ENCODE measurements around the gene TCERG1L.

Gene TCERG1L

GRCh38 chr10:131315344-131315743, 3.8 kb upstream of the TCERG1L start:
- no peak for DNase-seq (ENCODE audit: low read depth in 3 of 3)

DNA sequence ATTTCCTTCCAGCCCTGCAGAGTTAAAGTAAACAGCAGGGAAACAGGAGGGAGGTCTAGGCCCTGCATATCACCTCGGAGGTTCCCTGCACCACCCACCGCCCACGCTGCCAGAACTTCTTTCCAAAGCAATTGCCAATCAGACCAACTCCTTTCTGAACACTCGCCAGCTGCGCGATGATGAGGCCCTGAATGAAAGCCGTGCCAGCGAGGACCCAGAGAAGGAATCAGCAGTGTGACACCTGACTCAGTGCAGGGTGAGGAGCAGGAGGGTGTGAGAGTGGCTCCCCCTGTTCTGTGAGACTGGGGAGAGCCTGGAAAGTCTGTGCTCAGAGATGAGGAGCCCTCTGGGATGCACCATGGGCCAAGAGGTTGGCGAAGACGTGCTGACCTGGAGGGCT, 3.3 kb upstream of the TCERG1L start:
- no peak for DNase-seq (ENCODE audit: low read depth in 3 of 3)

- DNase-seq (ENCODE audit: low read depth in 3 of 3), result no peak
Measured at GRCh38 chr10:131314148-131314547, 2.6 kb upstream of the TCERG1L start.

- no peak for DNase-seq (ENCODE audit: low read depth in 3 of 3)
Measured at GRCh38 chr10:131313377-131313776, 1.9 kb upstream of the TCERG1L start.

GRCh38 chr10:131312478-131312836, 936 bp upstream of the TCERG1L start:
- DNase-seq (ENCODE audit: low read depth in 3 of 3), result no peak

DNA sequence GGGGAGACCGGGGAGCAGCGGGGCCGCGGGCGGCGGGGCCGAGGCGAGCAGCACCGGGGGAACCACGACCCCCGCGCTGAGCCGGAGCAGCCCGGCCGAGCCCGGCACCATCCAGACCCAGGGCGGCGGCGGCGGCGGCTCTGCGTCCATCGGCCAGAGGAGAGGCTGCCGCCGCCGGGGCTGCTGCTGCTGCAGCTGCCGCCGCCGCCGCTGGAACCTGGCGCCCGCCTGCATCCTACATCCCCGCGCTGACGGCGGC, 190 bp downstream of the TCERG1L start:
- DNase-seq (ENCODE audit: low read depth in 3 of 3), result no peak

DNA sequence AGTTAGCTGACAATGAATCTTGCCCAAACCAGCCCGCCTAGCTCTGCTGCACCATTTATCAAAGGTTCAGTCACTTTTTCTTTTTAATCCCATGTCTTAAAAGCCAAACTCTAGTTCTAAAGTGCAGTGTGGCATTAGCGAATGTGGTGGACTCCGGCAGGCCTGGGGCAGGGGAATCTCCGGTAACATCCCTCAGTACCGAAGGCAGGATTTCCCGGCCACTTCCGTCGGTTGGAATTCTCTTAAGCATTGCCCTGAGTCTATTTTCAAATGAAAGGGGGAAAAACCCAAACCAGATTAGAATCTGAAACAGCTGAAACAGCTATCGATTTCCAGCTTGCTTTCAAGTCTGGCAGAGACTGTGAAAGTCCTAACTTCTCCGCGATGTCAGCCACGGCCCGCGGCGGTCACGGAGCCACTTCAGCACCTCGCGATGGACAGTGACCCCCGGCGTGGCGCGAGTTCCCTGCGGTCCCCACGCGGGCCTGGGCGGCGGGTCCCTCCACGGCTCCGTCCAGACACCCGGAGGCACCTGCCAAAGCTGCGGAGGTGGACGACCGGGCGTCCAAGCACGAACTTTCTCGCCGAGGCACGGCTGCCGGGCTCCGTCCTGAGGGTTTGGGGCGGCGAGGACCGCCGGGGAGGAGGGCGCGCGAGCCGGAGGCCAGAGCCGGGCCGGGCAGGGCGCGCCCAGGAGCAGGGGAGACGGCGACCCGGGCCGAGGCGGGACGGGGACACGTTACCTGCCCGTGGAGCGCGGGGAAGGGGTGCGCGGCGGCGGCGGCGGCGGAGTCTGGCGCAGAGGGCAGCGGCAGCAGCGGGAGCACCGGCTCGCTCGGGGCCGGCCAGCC, 745 bp downstream of the TCERG1L start:
- DNase-seq (ENCODE audit: low read depth in 3 of 3), result no peak

- DNase-seq (ENCODE audit: low read depth in 3 of 3), result no peak
Measured at GRCh38 chr10:131310142-131310541, 1.4 kb downstream of the TCERG1L start.

GRCh38 chr10:131300508-131300907, 11.0 kb downstream of the TCERG1L start:
- no peak for DNase-seq (ENCODE audit: low read depth in 3 of 3)

DNA sequence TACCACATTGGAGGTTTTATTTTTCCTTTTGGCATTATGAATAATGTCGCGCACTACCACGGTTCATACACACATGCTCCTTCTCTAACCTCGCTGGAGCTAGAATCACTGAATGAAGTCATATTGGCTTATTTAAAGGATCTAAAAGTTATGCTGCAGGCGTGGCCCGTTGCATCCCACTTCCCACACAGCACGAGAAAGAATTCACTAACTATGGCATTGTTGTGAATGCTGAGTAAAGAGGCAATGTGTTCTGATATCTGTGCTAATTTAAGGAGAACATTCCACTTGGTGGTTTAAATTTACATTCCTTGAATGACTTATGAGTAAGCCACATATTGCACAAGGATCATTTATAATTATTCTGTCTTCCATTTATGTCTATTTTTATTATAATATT, 20.7 kb downstream of the TCERG1L start:
- DNase-seq (ENCODE audit: low read depth in 3 of 3), result no peak

DNA sequence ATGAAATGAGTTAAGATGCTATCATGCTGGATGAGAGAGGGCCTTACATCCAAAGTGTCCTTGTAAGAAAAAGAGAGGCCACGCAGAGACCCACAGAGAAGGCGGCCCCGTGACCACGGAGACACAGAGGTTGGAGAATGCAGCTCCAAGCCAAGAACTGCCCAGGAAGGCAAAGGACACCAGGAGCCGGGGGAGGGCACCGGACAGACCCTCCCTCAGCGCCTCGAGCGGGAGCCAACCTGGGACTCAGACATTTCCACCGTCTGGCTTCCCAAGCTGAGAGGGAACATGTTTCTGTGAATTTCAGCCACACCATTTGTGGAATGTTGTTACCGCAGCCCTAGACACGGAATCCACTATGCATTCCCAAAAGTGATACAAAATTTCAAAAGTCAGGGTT, 22.9 kb downstream of the TCERG1L start:
- DNase-seq (ENCODE audit: low read depth in 3 of 3), result no peak

DNA sequence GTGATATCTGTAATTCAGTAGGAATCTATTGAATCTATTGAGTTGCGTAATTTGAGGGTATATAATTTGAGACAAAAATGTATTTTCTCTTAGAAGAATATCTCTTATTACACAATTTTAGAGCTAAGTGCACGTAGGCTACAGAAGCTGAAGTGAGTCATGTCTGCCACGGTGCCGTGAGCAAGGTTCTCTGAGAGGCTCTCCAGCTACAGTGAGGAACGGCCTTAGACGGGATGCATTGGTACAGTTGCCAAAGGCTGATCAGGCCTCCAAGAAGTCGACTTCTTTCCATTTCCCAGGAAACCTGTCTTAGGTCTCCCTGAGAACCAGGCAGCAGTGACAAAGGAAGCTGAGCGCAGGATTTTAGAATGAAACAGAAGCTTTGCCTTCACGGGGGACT, 28.6 kb downstream of the TCERG1L start:
- no peak for DNase-seq (ENCODE audit: low read depth in 3 of 3)

- no peak for DNase-seq (ENCODE audit: low read depth in 3 of 3)
Measured at GRCh38 chr10:131280101-131280500, 31.4 kb downstream of the TCERG1L start.

DNA sequence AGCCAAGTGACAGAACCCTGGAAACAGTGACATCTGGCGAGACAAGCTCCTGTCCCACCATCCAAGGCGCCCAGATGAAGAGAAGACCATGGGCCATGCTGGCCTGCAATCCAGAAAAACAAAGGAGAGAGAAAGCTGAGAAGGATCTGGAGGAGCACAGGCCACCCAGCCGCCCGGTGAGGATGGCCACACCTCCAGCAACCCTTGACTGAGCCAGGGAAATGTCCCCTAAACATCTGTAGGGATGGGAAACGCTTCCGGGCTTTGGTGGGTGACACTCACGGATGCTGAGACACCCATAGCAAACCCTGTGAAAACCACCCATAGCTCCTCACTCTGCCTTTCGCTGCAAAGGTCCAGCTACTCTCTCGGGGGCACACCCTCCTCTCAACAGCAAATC, 32.0 kb downstream of the TCERG1L start:
- no peak for DNase-seq (ENCODE audit: low read depth in 3 of 3)

- DNase-seq (ENCODE audit: low read depth in 3 of 3), result no peak
Measured at GRCh38 chr10:131277969-131278368, 33.6 kb downstream of the TCERG1L start.

- no peak for DNase-seq (ENCODE audit: low read depth in 3 of 3)
Measured at GRCh38 chr10:131277278-131277677, 34.2 kb downstream of the TCERG1L start.

DNA sequence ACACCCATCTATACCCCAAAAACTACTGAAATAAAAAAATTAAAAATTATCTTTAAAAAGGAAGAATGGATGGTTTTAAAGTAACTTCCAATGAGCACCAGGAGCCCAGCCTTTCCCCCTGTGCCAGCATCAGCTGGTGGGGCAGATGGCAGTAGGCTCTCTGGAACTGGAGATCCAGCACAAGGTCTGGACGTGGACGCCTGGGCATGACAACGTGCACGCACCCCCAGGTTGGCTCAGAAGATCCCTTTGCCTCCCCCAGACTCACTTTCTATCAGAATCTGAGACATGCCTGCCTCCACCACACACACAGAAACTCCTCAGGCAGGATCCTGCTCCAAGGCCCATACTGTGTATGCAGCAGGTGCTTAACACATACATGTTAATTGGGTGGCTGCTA, 35.8 kb downstream of the TCERG1L start:
- no peak for DNase-seq (ENCODE audit: low read depth in 3 of 3)

DNA sequence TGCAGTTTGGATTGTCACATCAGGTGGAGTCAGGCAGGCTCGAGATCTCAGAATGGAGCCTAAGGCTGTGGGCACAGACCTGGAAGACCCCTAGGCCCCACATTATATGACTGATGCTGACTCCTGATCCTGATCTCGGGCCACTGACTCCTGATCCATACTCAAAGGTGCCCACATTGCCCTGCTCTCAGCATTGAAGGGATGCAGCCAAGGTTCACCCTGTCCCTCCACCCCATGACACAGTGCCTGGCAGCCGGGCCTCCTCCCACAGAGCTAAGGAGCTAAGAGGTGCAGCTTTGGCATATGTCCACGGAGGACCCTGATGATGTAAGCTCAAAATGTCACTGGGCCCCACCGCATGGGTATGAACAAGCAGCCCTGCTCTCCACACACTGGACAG, 36.6 kb downstream of the TCERG1L start:
- no peak for DNase-seq (ENCODE audit: low read depth in 3 of 3)

DNA sequence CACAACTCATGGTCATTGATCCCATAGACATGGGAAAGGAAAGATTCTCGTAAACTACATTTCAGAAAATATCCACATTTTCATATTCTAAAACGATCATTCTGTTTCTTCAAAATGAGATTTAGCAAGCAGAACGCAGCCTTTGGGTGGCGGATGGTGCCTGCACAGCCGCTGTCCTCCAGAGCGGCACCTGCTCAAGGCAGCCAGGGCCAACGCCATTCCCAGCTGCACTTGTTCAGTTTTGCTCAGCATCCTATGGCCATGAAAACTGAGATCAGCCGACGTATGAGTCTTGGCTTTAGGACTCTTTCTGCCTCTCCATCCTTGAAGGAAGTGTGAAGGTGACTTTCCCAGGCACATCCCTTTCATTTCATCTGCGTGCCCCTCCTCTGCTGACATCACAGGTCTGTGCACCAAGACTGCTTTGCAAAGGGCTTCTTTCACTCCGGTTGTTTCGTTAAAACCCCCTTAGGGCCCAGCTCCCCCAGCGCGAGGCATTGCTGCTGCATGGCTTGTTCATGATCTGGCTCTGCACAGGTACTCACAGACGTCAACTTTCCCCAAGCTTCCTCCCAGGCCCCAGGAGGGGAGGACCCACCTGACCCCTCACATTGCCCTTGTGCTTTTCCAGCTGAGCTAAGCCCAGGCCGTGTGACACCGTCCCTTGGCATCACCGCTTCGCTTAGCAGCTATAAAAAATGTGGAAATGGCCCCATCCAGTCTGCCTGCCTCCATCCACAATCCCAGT, 37.2 kb downstream of the TCERG1L start:
- no peak for DNase-seq (ENCODE audit: low read depth in 3 of 3)

- no peak for DNase-seq (ENCODE audit: low read depth in 3 of 3)
Measured at GRCh38 chr10:131273476-131273875, 38.0 kb downstream of the TCERG1L start.

GRCh38 chr10:131272897-131273451, 38.5 kb downstream of the TCERG1L start:
- no peak for DNase-seq (ENCODE audit: low read depth in 3 of 3)

DNA sequence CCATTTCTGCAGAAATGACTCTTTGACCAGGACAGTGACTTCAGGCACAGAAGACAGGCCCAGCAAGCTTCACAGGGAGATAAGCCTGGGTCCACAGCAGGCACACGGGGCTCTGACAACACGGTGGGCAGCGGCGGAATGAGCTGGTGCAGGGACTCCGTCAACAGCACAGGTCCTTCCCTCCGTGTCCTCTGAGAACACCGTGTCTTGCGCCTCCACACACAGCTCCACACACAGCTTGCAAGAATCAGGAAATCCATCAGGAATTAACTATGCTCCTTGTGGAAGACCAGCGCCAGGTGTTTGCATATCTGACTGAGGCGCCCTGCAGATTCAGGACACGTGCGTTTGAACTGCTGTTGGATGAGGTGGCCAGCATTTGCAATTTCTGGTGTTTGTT, 39.6 kb downstream of the TCERG1L start:
- DNase-seq (ENCODE audit: low read depth in 3 of 3), result no peak

DNA sequence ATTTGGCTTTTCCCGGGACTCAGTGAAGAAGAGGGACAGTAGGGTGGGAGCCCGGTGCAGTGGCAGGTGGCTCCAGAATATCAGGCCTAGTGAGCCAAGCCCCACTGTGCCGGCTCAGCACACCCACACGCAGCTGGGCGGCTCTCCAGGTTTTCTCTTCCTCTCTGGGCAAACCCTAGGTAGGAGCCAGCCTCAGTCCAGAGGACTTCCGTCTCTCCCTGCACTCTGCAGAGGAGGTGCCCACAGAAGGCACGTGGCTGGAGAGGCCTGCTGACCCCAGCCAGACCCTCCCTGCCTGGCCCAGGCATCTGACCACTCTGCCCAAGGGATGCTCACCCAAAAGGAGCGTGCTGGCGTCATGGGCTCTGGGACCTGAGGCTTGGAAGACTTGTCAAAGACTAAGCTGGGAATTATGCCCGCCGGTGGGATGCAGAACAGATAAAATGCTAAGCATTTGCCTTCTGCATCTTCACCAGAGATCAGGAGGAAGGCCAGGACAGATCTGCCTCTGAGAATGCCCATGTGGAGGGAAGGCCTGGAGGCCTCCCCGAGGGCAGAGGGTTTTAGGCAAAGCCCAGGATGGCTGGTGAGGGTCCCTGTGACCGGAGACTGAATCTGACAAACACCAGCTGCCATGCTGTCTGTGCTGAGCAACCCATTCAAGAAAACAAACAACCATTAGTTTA, 40.2 kb downstream of the TCERG1L start:
- no peak for DNase-seq (ENCODE audit: low read depth in 3 of 3)

All from stimulated activated CD4-positive, alpha-beta T cell treated with anti-CD3 and anti-CD28 coated beads, TNF-alpha, amount 100 ng/mL, for 4 hours (primary cell).